ENCODE data around the gene ANKRD22.

GRCh38 chr10:88828310-88828709 is 23.3 kb downstream of the ANKRD22 start:
- no peak for TF ChIP-seq ZBTB7A (IDR thresholded peaks at IDR 0.05; ENCODE audit: low read depth)
- TF ChIP-seq, protein P1, sequence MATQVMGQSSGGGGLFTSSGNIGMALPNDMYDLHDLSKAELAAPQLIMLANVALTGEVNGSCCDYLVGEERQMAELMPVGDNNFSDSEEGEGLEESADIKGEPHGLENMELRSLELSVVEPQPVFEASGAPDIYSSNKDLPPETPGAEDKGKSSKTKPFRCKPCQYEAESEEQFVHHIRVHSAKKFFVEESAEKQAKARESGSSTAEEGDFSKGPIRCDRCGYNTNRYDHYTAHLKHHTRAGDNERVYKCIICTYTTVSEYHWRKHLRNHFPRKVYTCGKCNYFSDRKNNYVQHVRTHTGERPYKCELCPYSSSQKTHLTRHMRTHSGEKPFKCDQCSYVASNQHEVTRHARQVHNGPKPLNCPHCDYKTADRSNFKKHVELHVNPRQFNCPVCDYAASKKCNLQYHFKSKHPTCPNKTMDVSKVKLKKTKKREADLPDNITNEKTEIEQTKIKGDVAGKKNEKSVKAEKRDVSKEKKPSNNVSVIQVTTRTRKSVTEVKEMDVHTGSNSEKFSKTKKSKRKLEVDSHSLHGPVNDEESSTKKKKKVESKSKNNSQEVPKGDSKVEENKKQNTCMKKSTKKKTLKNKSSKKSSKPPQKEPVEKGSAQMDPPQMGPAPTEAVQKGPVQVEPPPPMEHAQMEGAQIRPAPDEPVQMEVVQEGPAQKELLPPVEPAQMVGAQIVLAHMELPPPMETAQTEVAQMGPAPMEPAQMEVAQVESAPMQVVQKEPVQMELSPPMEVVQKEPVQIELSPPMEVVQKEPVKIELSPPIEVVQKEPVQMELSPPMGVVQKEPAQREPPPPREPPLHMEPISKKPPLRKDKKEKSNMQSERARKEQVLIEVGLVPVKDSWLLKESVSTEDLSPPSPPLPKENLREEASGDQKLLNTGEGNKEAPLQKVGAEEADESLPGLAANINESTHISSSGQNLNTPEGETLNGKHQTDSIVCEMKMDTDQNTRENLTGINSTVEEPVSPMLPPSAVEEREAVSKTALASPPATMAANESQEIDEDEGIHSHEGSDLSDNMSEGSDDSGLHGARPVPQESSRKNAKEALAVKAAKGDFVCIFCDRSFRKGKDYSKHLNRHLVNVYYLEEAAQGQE (IDR thresholded peaks at IDR 0.05; ENCODE audit: low read depth), result no peak
- TF ChIP-seq EGR1 (IDR thresholded peaks at IDR 0.05), result no peak
- TF ChIP-seq RAD21 (IDR thresholded peaks at IDR 0.05; ENCODE audit: low read depth), result no peak
- no peak for TF ChIP-seq CREB1 (IDR thresholded peaks at IDR 0.05; ENCODE audit: low read depth)
- no peak for TF ChIP-seq YY1 (IDR thresholded peaks at IDR 0.05; ENCODE audit: low read depth)
- no peak for TF ChIP-seq EP300 (IDR thresholded peaks at IDR 0.05; ENCODE audit: borderline replicate concordance)
- no peak for TF ChIP-seq TCF12 (IDR thresholded peaks at IDR 0.05; ENCODE audit: low read depth)
- TF ChIP-seq TAF1 (IDR thresholded peaks at IDR 0.05; ENCODE audit: low read depth), result no peak
